ENCODE measurements around the gene ADORA1.

- no peak for TF ChIP-seq EP300 (IDR thresholded peaks at IDR 0.05; ENCODE audit: borderline replicate concordance)
- no peak for TF ChIP-seq TEAD4 (IDR thresholded peaks at IDR 0.05)
- TF ChIP-seq REST (IDR thresholded peaks at IDR 0.05; ENCODE audit: low read depth) = no peak
- no peak for TF ChIP-seq TCF12 (IDR thresholded peaks at IDR 0.05; ENCODE audit: low read depth)
- no peak for TF ChIP-seq MAX (IDR thresholded peaks at IDR 0.05)
- TF ChIP-seq TAF1 (IDR thresholded peaks at IDR 0.05; ENCODE audit: low read depth) = no peak
- no peak for TF ChIP-seq EGR1 (IDR thresholded peaks at IDR 0.05)
- no peak for TF ChIP-seq RAD21 (IDR thresholded peaks at IDR 0.05; ENCODE audit: low read depth)
- no peak for TF ChIP-seq CEBPB (IDR thresholded peaks at IDR 0.05)
- no peak for TF ChIP-seq YY1 (IDR thresholded peaks at IDR 0.05; ENCODE audit: low read depth)
- TF ChIP-seq USF1 (IDR thresholded peaks at IDR 0.05) = no peak
- TF ChIP-seq CREB1 (IDR thresholded peaks at IDR 0.05; ENCODE audit: low read depth) = no peak
- TF ChIP-seq NFIC (IDR thresholded peaks at IDR 0.05) = no peak
These were observed 21.1 kb downstream of the ADORA1 start for GRCh38 chr1:203148579-203148978.

All from Ishikawa (cell line).